Measurements from ENCODE around the gene FBXL2.
A peak's percentile ranks its signal among the peaks of the same experiment; 100 is the strongest.
"Not testable (repeated sequence)": the region's sequence is repeated elsewhere in the genome, so short reads cannot be mapped to it uniquely, and the experiment has no call there.

FBXL2 gene

DNA sequence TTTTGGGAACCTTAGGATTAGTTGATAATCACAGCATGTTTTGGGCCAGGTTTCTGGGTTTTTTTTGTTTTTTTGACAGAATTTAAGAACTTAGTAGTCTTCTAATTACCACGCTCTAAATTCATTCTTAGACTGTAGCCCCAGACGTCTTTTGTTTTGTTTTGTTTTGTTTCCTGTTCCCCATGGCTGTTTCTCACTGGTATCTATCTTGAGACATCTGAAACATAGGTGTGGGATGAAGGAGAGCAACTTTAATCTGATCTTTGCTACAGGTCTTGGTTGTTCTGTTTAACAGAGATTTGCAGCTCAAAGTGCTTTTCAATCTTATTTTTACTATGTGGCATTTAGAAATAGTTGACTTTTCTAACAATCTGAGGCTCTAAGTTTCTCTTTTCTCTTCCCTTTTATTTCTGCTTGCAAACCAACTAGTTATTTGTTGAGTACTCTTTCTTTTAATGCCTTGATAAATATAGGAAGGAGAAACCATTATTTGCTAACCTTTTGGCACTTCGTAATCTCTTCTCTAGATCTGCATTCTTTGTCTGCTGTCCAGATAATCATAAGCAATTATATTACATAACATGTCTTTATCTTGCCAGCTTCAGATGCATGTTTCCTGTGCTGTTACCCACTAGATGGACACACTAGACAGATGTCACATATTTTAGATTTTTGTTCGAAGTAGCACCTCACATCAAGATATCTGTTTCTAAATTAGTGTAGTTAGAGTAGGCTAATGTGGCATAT is 40.9 kb downstream of the FBXL2 start:
- DNase-seq (ENCODE audit: low read depth): no peak

DNA sequence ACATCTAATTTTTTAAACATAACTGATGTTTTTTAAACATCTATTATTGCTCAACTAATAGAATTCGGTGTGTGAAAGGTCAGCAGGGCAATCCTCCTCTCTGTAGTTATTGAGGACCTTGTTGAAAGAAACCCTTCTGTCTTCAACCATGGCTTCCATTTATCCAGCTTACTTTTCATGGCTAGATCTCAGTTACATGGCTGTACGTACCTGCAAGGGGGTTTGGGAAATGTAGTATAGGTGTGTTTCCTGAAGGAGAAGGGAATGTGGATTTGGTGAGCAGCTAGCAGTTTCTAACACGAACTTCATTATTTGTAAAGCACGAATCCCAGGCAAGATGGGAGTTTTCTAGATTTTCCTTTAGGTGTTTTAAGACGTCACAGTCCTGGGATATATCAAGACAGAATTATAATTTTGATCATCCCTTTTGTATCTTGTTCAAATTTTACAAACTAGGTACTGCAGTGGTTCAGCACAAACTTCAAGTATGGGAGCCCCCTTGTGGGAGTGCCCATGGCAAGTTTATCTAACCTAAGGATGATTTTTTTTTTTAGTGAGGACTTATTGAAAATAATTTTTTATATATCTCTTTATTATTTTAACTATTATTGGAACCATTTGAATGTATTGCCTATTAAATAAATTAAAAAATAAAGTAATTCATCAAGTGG is 41.6 kb downstream of the FBXL2 start:
- DNase-seq (ENCODE audit: low read depth): no peak

DNA sequence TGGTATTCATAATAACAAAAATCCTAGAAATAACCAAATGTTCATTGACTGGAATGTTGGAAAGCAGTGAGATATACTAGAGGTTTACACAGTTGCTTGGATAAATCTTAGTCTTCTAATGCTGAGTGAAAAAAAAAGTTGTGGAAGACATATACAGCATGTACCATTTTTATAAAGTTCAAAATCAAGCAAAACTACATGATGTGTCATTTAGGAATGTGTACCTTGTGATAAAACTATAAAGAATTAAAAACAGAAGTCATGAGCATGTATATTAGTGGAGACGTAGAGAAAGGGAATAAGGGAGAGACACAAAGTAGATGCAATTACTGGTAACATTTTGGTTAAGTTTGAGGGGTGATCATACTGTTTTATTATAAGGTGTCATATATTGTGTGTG is 45.2 kb downstream of the FBXL2 start:
- DNase-seq (ENCODE audit: low read depth): no peak

DNA sequence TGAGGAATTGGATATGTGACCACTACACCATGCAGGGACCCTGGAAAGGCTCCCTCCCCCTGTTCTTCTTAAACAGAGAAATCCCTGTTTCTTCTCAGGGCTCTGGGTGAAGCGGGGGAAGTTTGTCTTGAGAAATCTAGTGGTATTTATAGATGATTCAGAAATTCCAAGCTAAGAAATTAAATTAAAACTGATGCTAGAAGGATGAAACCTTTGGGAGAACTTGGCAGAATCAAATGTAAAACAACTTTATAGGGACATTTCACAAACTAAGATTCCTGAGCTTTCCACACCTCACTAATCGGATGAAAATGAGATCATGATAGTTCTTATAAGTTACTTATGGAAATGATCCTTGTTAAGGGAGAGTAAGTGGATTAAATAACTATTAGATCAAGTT is 54.2 kb downstream of the FBXL2 start:
- DNase-seq (ENCODE audit: low read depth): no peak

DNA sequence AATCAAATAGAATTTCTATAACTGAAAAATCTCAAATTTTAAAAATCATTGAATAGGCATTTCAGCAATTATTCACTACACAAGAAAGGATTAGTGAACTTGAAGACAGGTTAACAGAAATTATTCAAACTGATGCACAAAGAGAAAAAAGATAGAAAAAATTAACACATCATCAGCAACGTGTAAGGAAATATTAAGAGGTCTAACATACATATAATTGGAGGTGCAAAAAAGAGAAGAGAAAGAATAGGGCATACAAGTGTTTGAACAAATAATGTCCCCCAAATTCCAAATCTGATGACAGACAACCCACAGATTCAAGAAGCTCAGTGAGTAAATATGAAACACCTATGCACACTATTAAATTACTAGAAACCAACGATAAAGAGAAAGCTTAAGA is 57.1 kb downstream of the FBXL2 start:
- DNase-seq (ENCODE audit: low read depth): no peak

DNA sequence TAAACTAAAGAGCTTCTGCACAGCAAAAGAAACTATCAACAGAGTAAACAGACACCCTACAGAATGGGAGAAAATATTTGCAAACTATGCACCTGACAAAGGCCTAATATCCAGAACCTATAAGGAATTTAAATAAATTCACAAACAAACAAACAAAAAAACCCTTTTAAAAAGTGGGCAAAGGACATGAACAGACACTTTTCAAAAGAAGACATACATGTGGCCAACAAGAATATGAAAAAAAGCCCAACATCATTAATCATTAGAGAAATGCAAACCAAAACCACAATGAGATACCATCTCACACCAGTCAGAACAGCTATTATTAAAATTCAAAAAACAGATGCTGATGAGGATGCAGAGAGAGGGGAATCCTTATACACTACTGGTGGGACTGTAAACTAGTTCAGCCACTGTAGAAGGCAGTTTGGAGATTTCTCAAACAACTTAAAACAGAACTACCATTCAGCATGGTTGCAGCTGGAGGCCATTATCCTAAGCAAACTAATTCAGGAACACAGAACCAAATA is 61.8 kb downstream of the FBXL2 start:
- DNase-seq (ENCODE audit: low read depth): not testable (repeated sequence)

DNA sequence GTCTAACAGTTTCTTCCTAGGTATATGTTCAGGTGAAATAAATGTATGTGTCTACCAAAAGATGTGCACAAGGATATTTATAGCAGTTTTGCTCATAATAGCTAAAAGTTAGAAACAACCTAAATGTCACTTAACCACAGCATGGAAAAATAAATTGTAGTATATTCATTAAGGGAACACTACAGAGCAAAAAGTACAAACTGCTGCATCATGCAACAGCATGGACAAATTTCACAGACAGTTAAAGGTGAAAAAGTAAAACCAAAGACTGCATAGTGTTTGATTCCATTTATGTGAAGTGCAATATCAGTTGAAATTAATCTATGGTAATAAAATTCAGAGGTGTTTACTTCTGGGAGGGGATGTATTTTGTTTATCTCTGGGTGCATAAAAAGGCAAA is 62.5 kb downstream of the FBXL2 start:
- DNase-seq (ENCODE audit: low read depth): no peak

DNA sequence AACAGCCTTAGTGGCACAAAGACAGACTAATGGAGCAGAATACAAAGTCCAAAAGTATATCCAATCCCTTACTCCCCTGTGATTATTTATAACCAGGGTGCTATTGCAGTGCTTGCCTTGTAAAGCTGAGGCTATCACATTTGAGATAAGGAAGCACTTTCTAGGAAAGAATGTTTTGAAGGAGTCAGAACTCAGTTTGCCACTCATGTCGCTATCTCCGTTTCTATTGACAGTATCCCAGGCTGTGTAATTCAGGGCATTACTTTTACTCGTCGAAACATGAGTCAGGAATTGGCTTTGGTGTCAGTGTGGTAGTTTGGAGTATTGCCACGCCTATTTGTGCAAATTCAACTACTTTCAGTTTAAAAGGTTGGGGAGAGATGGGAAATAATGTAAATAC is 78.4 kb downstream of the FBXL2 start:
- no peak for DNase-seq (ENCODE audit: low read depth)

DNA sequence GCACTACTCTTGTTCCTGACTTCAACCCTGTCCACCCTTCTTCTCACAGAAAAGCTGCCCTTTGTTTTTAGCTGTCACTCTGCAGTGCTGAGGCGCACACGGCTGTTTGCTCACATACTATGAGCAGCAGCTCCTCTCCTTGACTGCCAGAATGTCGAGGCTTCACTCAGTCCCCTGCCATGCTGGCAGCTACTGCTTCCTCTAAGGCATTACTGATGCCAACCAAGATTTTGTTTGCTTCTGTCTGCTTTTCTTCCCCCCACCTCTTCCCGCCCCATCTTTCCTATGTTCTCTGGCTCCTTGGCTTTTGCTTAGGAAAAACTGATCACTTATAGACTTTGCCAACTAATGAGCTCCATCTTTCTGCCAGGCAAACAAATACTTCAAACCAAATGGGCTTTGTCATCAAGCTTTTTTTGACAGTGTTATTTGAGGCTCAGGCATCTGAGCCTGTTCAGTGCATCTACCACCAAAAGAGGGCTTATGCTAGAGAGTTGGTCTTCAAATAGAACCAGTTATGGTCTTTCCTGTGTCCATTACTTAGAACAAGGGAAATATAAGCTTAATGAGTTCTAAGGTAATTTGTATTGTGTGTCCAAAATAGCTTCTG is 81.0 kb downstream of the FBXL2 start:
- DNase-seq (ENCODE audit: low read depth): no peak

DNA sequence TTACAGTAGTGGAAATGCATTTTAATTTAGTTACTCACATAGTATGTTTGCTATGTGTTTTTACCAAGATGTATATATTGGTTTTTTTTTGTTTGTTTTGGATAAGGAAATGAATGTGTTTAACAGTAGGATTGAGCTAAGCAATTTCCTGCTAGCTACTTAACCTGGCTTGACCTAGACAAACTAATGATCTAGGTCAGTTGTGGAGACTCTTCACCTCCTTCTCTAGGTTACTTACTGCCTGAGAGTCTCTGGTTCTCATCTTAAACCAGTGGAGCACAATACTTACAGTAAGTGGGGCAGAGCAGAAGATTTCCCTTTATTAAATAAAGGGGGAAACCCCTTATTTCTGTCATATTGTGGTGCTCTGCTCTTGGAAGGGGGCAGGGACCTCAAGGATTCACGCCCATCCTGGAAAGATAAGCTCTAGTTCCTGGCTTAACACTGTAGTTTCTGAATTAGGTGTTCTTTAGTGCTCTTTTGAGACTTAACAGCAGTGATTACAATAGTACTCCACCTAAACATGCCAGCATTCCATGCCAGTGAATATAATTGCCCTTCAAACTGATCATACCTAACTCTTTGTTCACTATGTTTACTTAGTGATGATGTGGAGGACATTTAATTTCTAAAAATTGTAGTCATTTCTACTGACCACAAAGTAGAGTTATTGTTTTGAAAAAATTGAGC is 83.0 kb downstream of the FBXL2 start:
- no peak for DNase-seq (ENCODE audit: low read depth)

DNA sequence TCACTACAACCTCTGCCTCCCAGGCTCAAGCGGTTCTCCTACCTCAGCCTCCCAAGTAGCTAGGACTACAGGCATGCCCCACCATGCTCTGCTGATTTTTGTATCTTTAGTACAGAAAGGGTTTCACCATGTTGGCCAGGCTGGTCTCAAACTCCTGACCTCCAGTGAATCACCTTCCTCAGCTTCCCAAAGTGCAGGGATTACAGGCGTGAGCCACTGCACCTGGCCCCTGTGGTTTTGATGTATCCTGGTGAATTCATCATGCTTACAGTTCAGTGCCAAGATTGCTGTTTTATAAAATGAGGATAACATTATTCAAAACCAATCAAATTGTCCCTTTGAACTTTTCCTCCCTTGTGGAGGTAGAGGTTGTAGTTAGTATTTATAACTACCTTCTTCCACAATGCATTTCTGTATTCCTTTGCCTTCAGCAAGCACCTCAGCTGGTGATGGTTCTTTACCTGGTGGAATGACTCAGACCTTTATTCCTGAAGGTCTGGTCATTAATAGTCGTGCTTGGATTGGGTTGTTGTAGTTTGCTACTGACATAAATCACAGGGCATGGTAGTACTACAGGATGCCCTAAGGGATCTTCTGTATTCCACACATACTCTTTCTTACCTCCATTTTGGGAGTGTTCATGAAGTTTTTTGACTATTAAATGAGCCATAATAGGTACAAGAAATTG is 86.0 kb downstream of the FBXL2 start:
- no peak for DNase-seq (ENCODE audit: low read depth)

DNA sequence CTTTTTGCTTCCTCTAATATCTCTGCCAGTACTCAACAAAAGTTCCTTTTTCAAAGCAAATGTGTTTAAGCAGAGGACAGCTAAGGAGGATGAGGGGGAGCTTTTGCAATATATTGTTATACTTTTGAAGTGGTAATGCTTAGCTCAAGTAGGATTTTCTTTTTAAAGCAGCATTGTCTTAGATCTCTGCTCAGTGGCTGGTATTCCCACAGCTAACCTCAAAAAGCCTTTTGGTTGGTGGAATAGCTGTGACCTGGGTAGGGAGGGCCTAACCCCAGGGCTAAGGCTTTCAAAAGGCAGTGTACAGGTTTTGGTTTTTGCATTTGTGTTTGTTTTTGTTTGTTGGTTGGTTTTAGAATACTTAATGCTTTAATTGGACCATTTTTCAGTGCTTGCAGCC is 86.8 kb downstream of the FBXL2 start:
- DNase-seq (ENCODE audit: low read depth): no peak

DNA sequence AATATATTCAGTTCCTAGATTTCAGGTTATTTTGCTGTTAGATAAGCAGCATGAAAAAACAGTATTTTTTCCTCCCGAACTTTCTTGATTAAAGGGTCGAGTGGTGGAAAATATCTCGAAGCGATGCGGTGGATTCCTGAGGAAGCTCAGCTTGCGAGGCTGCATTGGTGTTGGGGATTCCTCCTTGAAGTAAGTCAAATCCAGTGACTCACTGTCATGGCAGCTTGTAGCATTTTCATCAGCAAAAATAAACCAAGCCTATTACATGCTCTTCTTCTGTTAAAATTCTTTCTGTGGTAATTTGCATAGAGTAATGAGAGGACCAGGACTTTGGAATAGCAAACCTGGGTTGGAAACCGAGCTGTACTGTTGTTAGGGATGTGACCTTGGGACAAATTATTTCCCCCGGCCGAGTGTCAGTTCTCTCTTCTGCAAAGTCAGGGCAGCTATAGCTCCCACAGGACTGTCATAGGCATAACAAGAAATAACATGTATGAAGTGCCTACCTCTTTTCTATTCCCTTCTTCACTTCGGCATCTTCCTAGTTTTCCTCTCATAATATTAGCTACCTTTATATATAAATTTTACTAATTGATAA is 87.4 kb downstream of the FBXL2 start:
- no peak for DNase-seq (ENCODE audit: low read depth)

DNA sequence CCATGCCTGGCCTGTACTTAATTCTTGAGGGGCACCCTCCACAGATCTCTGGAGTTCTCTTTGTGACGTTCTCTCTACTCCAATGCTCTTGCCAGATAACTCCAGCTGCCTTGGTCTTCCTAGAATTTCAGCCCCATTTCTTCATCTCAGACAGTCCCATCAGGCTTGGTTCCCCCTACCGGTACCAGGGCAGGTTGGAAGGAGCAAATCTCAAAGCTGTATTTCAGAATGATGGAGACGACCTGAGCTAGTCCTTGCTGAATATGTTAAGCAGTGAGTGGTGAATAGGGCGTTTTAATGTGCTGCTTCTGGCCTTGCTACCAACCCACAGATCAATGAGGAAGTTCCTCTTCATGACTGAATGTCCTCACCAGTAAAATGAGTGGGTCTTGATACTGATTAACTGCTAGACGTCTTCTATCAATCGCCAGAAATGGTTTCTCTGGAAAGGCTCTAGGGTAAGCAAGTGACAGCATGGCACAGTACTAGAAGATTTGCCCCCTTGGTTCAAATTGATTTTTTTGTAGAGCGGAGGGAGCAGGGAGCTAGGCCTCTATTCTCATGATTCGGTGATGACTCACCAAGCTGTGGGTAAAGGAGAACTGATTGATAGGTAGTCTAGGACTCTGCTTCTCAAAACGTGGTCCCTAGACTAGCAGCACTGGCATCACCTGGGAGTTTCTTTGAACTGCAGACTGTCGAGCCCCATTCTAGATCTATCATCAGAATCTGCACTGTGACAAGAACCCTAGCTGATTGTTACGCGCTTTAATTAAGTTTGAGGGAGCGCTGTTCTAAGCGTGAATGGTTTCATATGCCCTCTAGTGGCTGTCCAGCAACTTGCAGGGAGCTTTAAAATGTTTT is 95.2 kb downstream of the FBXL2 start:
- peak; percentile 10 for DNase-seq (ENCODE audit: low read depth)

DNA sequence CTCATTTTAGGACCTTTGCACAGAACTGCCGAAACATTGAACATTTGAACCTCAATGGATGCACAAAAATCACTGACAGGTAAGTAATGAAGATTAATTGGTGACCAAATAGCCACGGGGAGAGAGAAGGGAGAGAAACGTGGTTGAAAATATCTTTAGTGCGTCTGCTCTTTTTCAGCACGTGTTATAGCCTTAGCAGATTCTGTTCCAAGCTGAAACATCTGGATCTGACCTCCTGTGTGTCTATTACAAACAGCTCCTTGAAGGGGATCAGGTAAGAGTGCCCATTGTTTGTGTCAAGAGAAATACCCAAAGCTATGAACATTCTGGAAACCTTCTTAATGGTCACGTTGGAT is 95.8 kb downstream of the FBXL2 start:
- no peak for DNase-seq (ENCODE audit: low read depth)

DNA sequence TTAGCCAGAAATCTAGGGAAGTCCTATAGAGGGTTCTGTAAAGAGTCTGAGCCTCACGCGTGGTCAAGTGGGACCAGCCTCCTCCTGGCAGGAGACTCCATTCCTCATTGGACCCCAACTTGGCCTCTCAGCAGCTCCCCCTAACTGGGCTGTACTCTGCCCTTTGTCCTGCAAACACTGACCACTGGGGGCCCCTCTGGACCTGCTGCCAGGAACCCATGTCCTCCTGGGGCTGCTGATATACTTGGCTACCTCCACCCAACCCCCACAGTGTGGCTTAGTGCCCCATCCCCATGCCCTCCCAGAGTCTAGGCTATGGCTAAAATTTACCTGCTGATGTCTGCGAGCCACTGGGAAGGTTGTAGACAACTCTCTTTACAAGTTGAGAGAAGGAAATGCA is 100.2 kb downstream of the FBXL2 start:
- DNase-seq (ENCODE audit: low read depth): no peak

DNA sequence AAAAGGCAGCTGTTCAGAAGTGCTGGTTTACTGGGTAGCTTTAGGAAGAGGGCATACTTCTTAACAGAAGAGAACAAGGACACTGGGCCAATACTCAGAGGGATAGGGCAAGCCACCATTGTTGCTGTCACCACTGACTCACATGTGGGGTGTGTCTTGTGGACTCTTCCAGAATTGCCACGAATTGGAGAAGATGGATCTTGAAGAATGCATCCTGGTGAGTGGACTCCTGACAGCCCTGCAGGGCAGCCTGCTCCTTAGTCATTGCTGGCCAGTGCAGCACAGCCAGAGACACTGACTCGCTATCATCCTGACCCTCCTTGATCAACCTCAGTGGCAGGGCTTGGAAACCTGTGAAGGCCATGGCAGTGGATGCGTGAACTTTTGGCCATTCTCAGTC is 100.7 kb downstream of the FBXL2 start:
- DNase-seq (ENCODE audit: low read depth): no peak

DNA sequence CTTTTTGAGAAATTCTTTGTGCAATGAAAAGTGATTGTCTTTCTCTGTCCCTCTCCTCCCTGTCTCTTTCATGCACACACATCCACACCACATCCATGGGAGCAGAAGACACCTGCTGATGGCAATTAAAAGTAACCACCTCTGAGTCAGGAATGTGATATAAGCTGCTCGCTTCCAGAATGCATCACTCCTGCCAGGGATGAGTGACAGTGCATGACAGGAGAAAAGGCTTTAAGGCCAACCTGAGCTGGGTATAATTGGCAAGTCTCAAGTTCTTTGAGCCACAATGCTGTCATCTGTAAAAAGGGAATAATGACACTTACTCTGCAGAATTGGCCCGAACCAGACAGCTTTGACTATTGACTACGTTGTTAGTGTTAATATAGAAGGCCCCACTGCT is 103.4 kb downstream of the FBXL2 start:
- DNase-seq (ENCODE audit: low read depth): no peak

DNA sequence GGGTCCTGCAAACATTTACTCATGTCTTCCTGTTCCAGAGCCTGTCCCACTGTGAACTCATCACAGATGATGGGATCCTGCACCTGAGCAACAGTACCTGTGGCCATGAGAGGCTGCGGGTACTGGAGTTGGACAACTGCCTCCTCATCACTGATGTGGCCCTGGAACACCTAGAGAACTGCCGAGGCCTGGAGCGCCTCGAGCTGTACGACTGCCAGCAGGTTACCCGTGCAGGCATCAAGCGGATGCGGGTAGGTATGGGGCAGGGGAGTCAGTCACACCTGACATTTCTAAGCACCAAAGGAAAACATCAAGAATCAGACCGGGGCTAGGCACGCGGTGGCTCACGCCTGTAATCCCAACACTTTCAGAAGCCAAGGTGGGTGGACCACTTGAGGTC is 106.7 kb downstream of the FBXL2 start:
- DNase-seq (ENCODE audit: low read depth): no peak

DNA sequence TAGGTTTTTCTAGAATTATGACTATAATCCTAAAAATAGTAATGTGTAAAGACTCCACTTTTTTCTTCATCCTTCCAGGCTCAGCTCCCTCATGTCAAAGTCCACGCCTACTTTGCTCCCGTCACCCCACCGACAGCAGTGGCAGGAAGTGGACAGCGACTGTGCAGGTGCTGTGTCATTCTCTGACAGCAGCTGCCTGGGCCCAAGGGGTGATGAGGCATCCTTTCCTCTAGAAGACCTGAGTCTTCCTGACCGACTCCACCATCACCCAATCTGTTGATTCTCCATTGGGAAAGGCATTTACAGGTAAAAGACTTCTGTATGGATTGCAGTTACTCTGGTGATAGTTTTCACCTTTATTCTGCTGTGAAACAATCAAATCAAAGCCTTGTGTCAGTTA is 108.2 kb downstream of the FBXL2 start:
- no peak for DNase-seq (ENCODE audit: low read depth)

DNA sequence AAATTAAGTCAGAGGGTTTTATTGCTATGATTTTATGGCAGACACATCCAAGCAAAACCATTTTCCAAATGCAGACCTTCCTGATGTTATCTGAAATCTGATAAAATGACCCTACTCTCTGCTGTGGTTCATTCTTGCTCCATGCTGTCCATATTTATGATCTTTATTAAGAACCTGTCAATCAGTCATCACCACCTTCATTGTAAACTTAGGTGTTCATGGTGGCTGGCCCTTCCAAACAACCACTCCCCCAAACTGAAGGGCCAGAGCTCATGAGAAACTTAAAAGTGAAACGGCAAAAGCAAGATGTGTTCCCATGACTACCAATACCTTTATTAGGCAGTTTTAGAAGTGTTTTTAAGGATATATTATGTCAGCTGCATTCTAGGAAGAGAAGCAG is 109.4 kb downstream of the FBXL2 start:
- no peak for DNase-seq (ENCODE audit: low read depth)

All from T follicular helper cell (primary cell).